NCI-H774 (cell line): ENCODE results near the gene ZNF841.
"Not testable (repeated sequence)": the region's sequence is repeated elsewhere in the genome, so short reads cannot be mapped to it uniquely, and the experiment has no call there.

ENCODE experiments used
- DNase-seq: peaks from one replicate; lab custom pipeline; 2025; lab: John Stamatoyannopoulos, UW

ZNF841 gene

GRCh38 chr19:52066258-52066863, 29.2 kb downstream of the ZNF841 start:
- no peak for DNase-seq

- DNase-seq: no peak
Measured at GRCh38 chr19:52065399-52065798, 30.2 kb downstream of the ZNF841 start.

- not testable (repeated sequence) for DNase-seq
Measured at GRCh38 chr19:52056480-52056879, 39.1 kb downstream of the ZNF841 start.

GRCh38 chr19:52051736-52052135, 43.8 kb downstream of the ZNF841 start:
- not testable (repeated sequence) for DNase-seq

- DNase-seq: peak; percentile 90
Measured at GRCh38 chr19:52048555-52049501, 46.7 kb downstream of the ZNF841 start, which contains the start of gene ZNF432. Gene ZNF432 (minus strand): TSS chr19:52048838. CDS start chr19:52046868, 1,970 bp downstream.

- no peak for DNase-seq
Measured at GRCh38 chr19:52039169-52039568, 56.4 kb downstream of the ZNF841 start.

GRCh38 chr19:52034051-52034728, 61.4 kb downstream of the ZNF841 start:
- no peak for DNase-seq

GRCh38 chr19:52028780-52029123, 66.8 kb downstream of the ZNF841 start:
- DNase-seq: no peak

GRCh38 chr19:52028027-52028779, 67.4 kb downstream of the ZNF841 start, which contains the start of gene ZNF614:
Gene ZNF614 (minus strand): TSS chr19:52028379. CDS start chr19:52025745, 2,634 bp downstream.
- peak; percentile 80 for DNase-seq

- not testable (repeated sequence) for DNase-seq
Measured at GRCh38 chr19:52026255-52026990, 69.1 kb downstream of the ZNF841 start.

GRCh38 chr19:52024478-52024877, 71.1 kb downstream of the ZNF841 start:
- DNase-seq: not testable (repeated sequence)

- no peak for DNase-seq
Measured at GRCh38 chr19:52022193-52022592, 73.4 kb downstream of the ZNF841 start.

GRCh38 chr19:52020506-52020905, 75.1 kb downstream of the ZNF841 start:
- DNase-seq: no peak
